ENCODE data around the gene EIF5B. TPM values are rescaled to one million over a fixed set of nuclear protein-coding genes. Genes with fewer than 3 reads are reported as not detected.

Gene EIF5B
- total RNA-seq, 2 donors from 2014 or later: 27.1 to 40.5 TPM

DNA sequence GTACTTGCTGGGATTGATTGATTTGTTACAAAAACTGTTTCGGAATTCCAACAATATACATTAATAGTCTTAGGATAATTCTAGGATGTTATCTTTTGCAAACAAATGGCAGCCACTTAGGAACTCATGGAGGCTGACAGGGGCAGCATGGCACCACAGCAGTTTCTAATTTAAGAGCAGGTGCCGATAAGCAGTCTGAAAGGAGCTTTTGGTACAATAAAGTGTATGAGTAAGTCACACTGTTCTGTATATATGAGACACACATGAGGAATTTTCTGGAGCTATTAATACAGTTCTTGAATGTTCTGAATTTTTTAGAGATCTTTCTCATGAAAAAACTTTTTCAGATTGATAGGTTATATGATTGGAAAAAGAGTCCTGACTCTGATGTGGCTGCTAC is 52.2 kb downstream of the EIF5B start:
- H3K4me3 ChIP-seq: no peak overlapping the region
- no peak overlapping the region for H3K9ac ChIP-seq (ENCODE audit: low read depth in 2 of 2, low read length in 2 of 2)
- no peaks in the 10 kb centered on the region for H3K27me3 ChIP-seq
- no peak for TF ChIP-seq CTCF (IDR thresholded peaks at IDR 0.05)
- no peaks in the 10 kb centered on the region for H3K4me1 ChIP-seq
- H3K9me3 ChIP-seq: no peaks in the 10 kb centered on the region
- peaks cover 3% of the 10 kb centered on the region for H3K36me3 ChIP-seq
- intact Hi-C loops (cut with DNase I): no loop called here
- DNase-seq: no peak
- H3K27ac ChIP-seq: no peak overlapping the region

- Histone ChIP-seq H3K4me1 (no peaks in the 10 kb centered on the region), H3K4me3 (no peak overlapping the region), H3K36me3 (peaks cover 3% of the 10 kb centered on the region), H3K27me3 (no peaks in the 10 kb centered on the region), H3K27ac (no peak overlapping the region), H3K9me3 (no peaks in the 10 kb centered on the region), H3K9ac (ENCODE audit: low read depth in 2 of 2, low read length in 2 of 2) (no peak overlapping the region)
- no peak for DNase-seq
- intact Hi-C loops (cut with DNase I): no loop called here
- no peak for TF ChIP-seq CTCF (IDR thresholded peaks at IDR 0.05)
Measured at GRCh38 chr2:99389946-99390345, 52.8 kb downstream of the EIF5B start.

- TF ChIP-seq CTCF (IDR thresholded peaks at IDR 0.05): no peak
- Histone ChIP-seq H3K4me3 (no peak overlapping the region), H3K27me3 (no peaks in the 10 kb centered on the region), H3K9ac (ENCODE audit: low read depth in 2 of 2, low read length in 2 of 2) (no peak overlapping the region), H3K9me3 (no peaks in the 10 kb centered on the region), H3K36me3 (peaks cover 17% of the 10 kb centered on the region), H3K4me1 (no peaks in the 10 kb centered on the region), H3K27ac (no peak overlapping the region)
- intact Hi-C loops (cut with DNase I): no loop called here
- no peak for DNase-seq
Measured at GRCh38 chr2:99395589-99396130, 58.5 kb downstream of the EIF5B start.

GRCh38 chr2:99397266-99397920 is 60.2 kb downstream of the EIF5B start:
- Histone ChIP-seq H3K27me3 (no peaks in the 10 kb centered on the region), H3K36me3 (peaks cover 17% of the 10 kb centered on the region), H3K27ac (no peak overlapping the region), H3K9me3 (no peaks in the 10 kb centered on the region), H3K9ac (ENCODE audit: low read depth in 2 of 2, low read length in 2 of 2) (no peak overlapping the region), H3K4me3 (no peak overlapping the region), H3K4me1 (no peaks in the 10 kb centered on the region)
- DNase-seq: no peak
- no peak for TF ChIP-seq CTCF (IDR thresholded peaks at IDR 0.05)
- intact Hi-C loops (cut with DNase I): no loop called here

GRCh38 chr2:99398303-99398702 is 61.1 kb downstream of the EIF5B start:
- no peak for DNase-seq
- H3K27me3 ChIP-seq: no peaks in the 10 kb centered on the region
- H3K36me3 ChIP-seq: peaks cover 17% of the 10 kb centered on the region
- no peak overlapping the region for H3K4me3 ChIP-seq
- H3K4me1 ChIP-seq: no peaks in the 10 kb centered on the region
- no peak overlapping the region for H3K27ac ChIP-seq
- no peak for TF ChIP-seq CTCF (IDR thresholded peaks at IDR 0.05)
- no peaks in the 10 kb centered on the region for H3K9me3 ChIP-seq
- H3K9ac ChIP-seq (ENCODE audit: low read depth in 2 of 2, low read length in 2 of 2): no peak overlapping the region
- intact Hi-C loops (cut with DNase I): no loop called here

Measured in colonic mucosa (tissue), 4 donors.